ENCODE measurements around the gene SMIM36.
"Not testable (repeated sequence)": the region's sequence is repeated elsewhere in the genome, so short reads cannot be mapped to it uniquely, and the experiment has no call there.

The SMIM36 gene

GRCh38 chr17:55501626-55502025 is 9.6 kb downstream of the SMIM36 start:
- DNase-seq = not testable (repeated sequence)

- no peak for DNase-seq
Measured at GRCh38 chr17:55500103-55500502, 11.1 kb downstream of the SMIM36 start.

GRCh38 chr17:55496094-55496881 is 15.0 kb downstream of the SMIM36 start:
- DNase-seq = no peak

- DNase-seq = no peak
Measured at GRCh38 chr17:55495239-55495638, 16.0 kb downstream of the SMIM36 start.

GRCh38 chr17:55492781-55493341 is 18.4 kb downstream of the SMIM36 start:
- no peak for DNase-seq

GRCh38 chr17:55490376-55490775 is 20.9 kb downstream of the SMIM36 start:
- DNase-seq = no peak

- DNase-seq = no peak
Measured at GRCh38 chr17:55487695-55488432, 23.4 kb downstream of the SMIM36 start.

- DNase-seq = no peak
Measured at GRCh38 chr17:55484575-55484974, 26.7 kb downstream of the SMIM36 start.

- no peak for DNase-seq
Measured at GRCh38 chr17:55482591-55483389, 28.5 kb downstream of the SMIM36 start.

GRCh38 chr17:55480631-55481315 is 30.5 kb downstream of the SMIM36 start:
- no peak for DNase-seq

GRCh38 chr17:55479903-55480302 is 31.3 kb downstream of the SMIM36 start:
- no peak for DNase-seq

GRCh38 chr17:55478971-55479370 is 32.3 kb downstream of the SMIM36 start:
- DNase-seq = no peak

GRCh38 chr17:55466671-55467070 is 44.6 kb downstream of the SMIM36 start:
- DNase-seq = no peak

- not testable (repeated sequence) for DNase-seq
Measured at GRCh38 chr17:55465771-55466170, 45.5 kb downstream of the SMIM36 start.

GRCh38 chr17:55463600-55463999 is 47.7 kb downstream of the SMIM36 start:
- no peak for DNase-seq

GRCh38 chr17:55462711-55463110 is 48.5 kb downstream of the SMIM36 start:
- no peak for DNase-seq

GRCh38 chr17:55462234-55462633 is 49.0 kb downstream of the SMIM36 start:
- no peak for DNase-seq

GRCh38 chr17:55458978-55459377 is 52.3 kb downstream of the SMIM36 start:
- no peak for DNase-seq

GRCh38 chr17:55458287-55458900 is 52.9 kb downstream of the SMIM36 start:
- no peak for DNase-seq

- no peak for DNase-seq
Measured at GRCh38 chr17:55456307-55457240, 54.7 kb downstream of the SMIM36 start.
